AG04449 (cell line): ENCODE data around the gene HLTF.

Experiments used
- CTCF ChIA-PET: fragments of 350-600 bp; formaldehyde crosslinking; extraction: SDS; loops from one replicate; lab custom pipeline; 2021; ENCODE audit warnings: antibody characterized with exemption; lab: Yijun Ruan, JAX
- POLR2A ChIA-PET: fragments of 400-600, 350-600 bp; formaldehyde crosslinking; extraction: SDS; loops from one replicate; lab custom pipeline; 2020; ENCODE audit warnings: antibody characterized with exemption, inconsistent platforms; lab: Yijun Ruan, JAX
- DNase-seq: peaks from one replicate; pipeline ENCODE4 v3.0.0-alpha.2; 2010; ENCODE audit warnings: low read depth, low spot score
- H3K4me3 ChIP-seq: 2 replicates; pipeline ENCODE4 v1.5.1; 2011; ENCODE audit warnings: low read depth, mild to moderate bottlenecking, control low read depth, low read length
- TF ChIP-seq, protein P1 (sequence below): IDR thresholded peaks from one replicate; pipeline ENCODE4 v1.5.1; 2011; ENCODE audit warnings: mild to moderate bottlenecking, moderate library complexity, low read length, control low read depth, inconsistent platforms; ENCODE audit not compliant: insufficient read depth; ENCODE audit errors: missing control alignments

The HLTF gene

DNA sequence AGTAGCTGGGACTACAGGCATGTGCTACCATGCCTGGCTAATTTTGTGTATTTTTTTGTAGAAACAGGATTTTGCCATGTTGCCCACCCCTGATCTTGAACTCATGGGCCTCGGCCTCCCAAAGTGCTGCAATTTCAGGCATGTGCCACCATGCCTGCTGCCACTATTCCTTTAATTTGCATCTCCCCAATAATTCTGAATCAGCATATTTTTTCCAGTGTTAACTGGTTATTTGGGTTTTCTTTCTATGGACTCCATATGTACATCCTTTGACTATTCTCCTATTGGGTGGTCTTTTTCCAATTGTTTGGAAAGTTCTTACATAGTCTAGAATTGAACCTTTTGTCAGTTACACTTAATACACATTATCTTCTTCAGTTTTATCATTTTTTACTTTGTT, 28.1 kb downstream of the HLTF start:
- no peak for DNase-seq
- TF ChIP-seq, protein P1, sequence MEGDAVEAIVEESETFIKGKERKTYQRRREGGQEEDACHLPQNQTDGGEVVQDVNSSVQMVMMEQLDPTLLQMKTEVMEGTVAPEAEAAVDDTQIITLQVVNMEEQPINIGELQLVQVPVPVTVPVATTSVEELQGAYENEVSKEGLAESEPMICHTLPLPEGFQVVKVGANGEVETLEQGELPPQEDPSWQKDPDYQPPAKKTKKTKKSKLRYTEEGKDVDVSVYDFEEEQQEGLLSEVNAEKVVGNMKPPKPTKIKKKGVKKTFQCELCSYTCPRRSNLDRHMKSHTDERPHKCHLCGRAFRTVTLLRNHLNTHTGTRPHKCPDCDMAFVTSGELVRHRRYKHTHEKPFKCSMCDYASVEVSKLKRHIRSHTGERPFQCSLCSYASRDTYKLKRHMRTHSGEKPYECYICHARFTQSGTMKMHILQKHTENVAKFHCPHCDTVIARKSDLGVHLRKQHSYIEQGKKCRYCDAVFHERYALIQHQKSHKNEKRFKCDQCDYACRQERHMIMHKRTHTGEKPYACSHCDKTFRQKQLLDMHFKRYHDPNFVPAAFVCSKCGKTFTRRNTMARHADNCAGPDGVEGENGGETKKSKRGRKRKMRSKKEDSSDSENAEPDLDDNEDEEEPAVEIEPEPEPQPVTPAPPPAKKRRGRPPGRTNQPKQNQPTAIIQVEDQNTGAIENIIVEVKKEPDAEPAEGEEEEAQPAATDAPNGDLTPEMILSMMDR = no peak
- POLR2A ChIA-PET = interaction anchor here (0.7 kb wide), 1 partner anchor 39 kb away, joined by 3 read pairs; no protein-coding TSS in a partner anchor
- H3K4me3 ChIP-seq = no peak overlapping the region
- CTCF ChIA-PET = no interaction called here

DNA sequence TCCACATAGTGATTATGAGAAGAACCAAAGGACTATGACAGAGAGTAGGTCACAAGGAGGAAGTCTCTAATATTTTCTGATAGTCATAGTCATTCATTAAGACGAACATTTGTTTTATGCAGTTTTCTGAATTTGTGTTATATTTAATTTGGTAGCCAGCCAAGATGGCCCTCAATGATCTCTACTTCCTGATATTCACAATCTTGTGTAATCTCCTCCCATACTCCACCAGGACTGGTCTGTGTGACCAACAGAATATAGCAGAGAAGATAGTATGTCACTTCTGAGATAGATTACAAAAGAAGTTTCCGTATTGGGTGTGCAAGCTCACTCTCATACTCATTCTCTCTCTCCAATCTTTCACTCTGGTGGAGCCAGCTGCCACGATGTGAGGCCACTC, 30.8 kb downstream of the HLTF start:
- TF ChIP-seq, protein P1 = no peak
- H3K4me3 ChIP-seq = no peak overlapping the region
- no peak for DNase-seq
- ChIA-PET CTCF (no interaction called here), POLR2A (no interaction called here)

DNA sequence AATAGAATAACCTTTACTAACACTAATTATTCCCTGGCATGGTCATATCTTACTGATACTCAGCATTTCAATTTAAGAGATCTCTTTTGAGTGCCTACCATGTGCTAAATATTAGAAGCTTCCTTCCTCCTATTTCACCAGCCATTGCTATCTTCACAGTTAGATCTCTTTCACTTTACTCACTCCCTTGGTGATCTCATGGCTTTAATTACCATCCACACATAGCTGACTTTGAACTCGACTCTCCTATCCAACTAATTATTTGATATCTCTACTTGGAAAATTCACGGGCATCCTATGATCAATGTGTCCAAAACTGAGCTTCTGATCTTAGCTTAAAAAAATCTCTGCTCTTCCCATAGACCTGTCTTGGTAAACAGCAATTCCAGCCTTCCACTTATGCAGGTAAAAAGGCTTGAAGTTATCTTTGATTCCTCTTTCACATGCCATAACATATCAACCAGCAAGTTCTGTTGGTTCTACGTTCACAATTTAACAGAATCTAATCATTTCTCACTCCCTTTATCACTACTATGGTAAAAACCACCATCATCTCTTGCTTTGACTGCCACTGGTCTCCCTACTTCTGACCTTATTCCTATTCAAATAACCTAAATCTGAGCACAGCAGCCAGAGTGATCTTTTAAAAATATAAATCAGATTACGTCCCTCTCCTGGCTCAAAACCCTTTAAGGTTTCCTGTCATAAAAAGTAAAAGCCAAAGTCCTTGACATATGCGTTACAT, 41.8 kb downstream of the HLTF start:
- ChIA-PET POLR2A (no interaction called here), CTCF (interaction anchor here (1.2 kb wide), 1 partner anchor 76 kb away, joined by 3 read pairs; no protein-coding TSS in a partner anchor)
- no peak for DNase-seq
- H3K4me3 ChIP-seq = no peak overlapping the region
- TF ChIP-seq, protein P1 = no peak

DNA sequence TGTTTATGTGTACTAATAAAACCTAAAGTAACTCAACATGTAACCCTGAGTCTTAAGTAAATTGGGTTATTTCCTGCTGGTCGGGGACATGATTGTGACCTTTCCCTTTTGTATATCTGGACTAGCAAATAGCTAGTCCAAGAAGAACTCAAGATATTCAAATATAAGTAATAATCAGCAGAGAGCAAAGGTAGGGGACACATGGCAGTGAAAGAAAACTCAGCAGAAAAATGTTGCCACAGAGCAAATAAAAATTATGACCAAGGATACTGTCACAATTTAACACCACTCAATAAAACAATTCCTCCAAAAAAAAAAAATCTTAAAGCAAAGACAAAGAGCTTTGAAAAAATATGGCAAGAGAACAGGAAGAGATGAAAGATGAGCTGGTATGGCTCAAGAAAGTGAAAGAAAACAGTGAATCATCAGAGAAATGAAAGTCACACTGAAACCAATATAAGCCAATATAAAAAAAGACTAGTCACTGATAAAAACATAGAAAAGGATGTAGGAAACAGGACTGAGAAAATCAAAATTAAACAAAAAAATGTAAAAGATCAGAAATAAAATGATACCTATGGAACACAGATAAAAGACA, 43.4 kb downstream of the HLTF start:
- ChIA-PET POLR2A (no interaction called here), CTCF (interaction anchor here (1.1 to 2.2 kb wide), 2 partner anchors 88 to 232 kb away, joined by 3 to 12 read pairs; no protein-coding TSS in a partner anchor)
- no peak for DNase-seq
- TF ChIP-seq, protein P1 = no peak
- H3K4me3 ChIP-seq = no peak overlapping the region

DNA sequence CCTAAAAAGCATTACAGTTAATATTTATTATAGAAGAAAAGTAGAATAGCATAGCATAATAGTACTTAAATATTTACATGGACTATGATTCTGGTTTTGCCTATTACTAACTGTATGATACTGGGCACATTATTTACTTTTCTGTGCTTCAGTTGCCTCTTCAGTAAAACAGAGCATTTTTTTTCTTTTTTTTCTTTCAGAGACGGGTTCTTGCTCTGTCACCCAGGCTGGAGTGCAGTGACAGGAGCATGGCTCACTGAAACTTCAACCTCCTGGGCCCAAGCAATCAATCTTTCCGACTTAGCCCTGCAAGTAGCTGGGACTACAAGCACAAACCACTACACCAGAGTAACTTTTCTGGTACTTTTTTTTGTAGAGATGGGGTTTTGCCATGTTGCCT, 48.0 kb downstream of the HLTF start:
- no peak overlapping the region for H3K4me3 ChIP-seq
- ChIA-PET CTCF (interaction anchor here (2.5 kb wide), 1 partner anchor 83 kb away, joined by 14 read pairs; no protein-coding TSS in a partner anchor), POLR2A (no interaction called here)
- TF ChIP-seq, protein P1 = no peak
- no peak for DNase-seq

DNA sequence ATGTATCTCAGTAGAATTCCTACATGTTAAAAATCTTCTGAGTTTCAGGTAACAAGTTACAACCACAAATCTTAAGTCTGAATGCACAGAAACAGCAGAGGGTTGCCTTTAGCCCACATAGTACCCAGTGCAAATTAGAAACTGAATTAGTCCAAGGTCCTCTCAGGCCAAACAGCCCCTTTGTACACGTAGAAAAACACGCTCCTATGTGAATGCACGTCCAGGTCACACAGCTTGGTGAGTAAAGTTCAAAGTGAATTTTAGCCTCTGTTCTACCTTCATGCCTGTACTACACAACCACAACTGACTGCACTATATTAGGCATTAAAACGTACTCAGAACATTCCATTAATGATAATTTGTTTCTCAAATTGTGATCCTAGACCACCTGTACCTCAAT, 48.6 kb downstream of the HLTF start:
- H3K4me3 ChIP-seq = no peak overlapping the region
- POLR2A ChIA-PET = no interaction called here
- DNase-seq = no peak
- TF ChIP-seq, protein P1 = no peak
- CTCF ChIA-PET = interaction anchor here (1.4 to 2.5 kb wide), 2 partner anchors 12 to 82 kb away, joined by 3 to 14 read pairs; no protein-coding TSS in a partner anchor
